ENCODE results near the gene KLHL2.

DNA sequence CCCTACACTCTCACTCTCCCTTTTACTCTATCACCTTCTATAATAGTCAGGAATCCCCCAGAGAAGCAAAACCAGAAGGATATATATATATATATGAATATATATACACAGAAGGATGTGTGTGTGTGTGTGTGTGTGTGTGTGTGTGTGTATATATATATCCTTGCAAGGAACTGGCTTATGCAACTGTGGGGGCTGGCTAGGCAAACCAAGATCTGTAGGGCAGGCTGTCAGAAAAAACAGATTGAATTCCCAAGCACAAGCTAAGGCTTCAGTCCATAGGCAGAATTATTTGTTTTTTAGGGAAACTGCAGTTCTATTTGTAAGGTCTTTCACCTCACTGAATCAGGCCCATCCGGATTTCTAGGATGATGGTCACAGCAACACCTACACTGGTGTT, 13.0 kb upstream of the KLHL2 start:
- TF ChIP-seq CTCF (tag by site-specific recombination; IDR thresholded peaks at IDR 0.05) (no peak), ZNF830 (tag by site-specific recombination; IDR thresholded peaks at IDR 0.05; ENCODE audit: low read depth) (no peak), ZNF23 (tag by site-specific recombination; IDR thresholded peaks at IDR 0.05; ENCODE audit: borderline replicate concordance) (no peak), ZNF623 (tag by site-specific recombination; IDR thresholded peaks at IDR 0.05) (no peak), ZNF274 (IDR thresholded peaks at IDR 0.05; ENCODE audit: low read length) (no peak), ZNF274 (tag by site-specific recombination; IDR thresholded peaks at IDR 0.05; ENCODE audit: borderline replicate concordance) (no peak), ZNF792 (tag by site-specific recombination; IDR thresholded peaks at IDR 0.05) (no peak), GLI4 (tag by site-specific recombination; IDR thresholded peaks at IDR 0.05) (no peak), ZNF394 (tag by site-specific recombination; IDR thresholded peaks at IDR 0.05; ENCODE audit: borderline replicate concordance) (no peak), ZNF707 (tag by site-specific recombination; IDR thresholded peaks at IDR 0.05) (no peak), ZNF248 (tag by site-specific recombination; IDR thresholded peaks at IDR 0.05) (no peak), ZNF580 (tag by site-specific recombination; IDR thresholded peaks at IDR 0.05) (no peak)
- TF ChIP-seq, protein P1, sequence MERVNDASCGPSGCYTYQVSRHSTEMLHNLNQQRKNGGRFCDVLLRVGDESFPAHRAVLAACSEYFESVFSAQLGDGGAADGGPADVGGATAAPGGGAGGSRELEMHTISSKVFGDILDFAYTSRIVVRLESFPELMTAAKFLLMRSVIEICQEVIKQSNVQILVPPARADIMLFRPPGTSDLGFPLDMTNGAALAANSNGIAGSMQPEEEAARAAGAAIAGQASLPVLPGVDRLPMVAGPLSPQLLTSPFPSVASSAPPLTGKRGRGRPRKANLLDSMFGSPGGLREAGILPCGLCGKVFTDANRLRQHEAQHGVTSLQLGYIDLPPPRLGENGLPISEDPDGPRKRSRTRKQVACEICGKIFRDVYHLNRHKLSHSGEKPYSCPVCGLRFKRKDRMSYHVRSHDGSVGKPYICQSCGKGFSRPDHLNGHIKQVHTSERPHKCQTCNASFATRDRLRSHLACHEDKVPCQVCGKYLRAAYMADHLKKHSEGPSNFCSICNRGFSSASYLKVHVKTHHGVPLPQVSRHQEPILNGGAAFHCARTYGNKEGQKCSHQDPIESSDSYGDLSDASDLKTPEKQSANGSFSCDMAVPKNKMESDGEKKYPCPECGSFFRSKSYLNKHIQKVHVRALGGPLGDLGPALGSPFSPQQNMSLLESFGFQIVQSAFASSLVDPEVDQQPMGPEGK (tag by site-specific recombination; IDR thresholded peaks at IDR 0.05): no peak

All from HEK293 (cell line).